DMS153 treated with DMSO at 0.1 percent for 48 hours (cell line): ENCODE data around the gene HES7.

Experiments used
- DNase-seq: peaks from one replicate; lab custom pipeline; 2025; ENCODE audit not compliant: unreplicated experiment; lab: John Stamatoyannopoulos, UW

HES7 gene

GRCh38 chr17:8143581-8144400 is 19.9 kb upstream of the HES7 start:
- no peak for DNase-seq

GRCh38 chr17:8142887-8143580 is 19.1 kb upstream of the HES7 start:
- DNase-seq = no peak

GRCh38 chr17:8142158-8142886 is 18.4 kb upstream of the HES7 start:
- DNase-seq = no peak

GRCh38 chr17:8141741-8142140 is 17.8 kb upstream of the HES7 start:
- DNase-seq = no peak

- no peak for DNase-seq
These were observed 17.1 kb upstream of the HES7 start for GRCh38 chr17:8141045-8141444.

GRCh38 chr17:8140065-8141029 is 16.4 kb upstream of the HES7 start:
- no peak for DNase-seq

- peak; percentile 46 for DNase-seq
These were observed 14.9 kb upstream of the HES7 start for GRCh38 chr17:8138672-8139371.

- DNase-seq = no peak
These were observed 14.4 kb upstream of the HES7 start for GRCh38 chr17:8138374-8138671.

GRCh38 chr17:8137645-8138373 is 13.9 kb upstream of the HES7 start:
- DNase-seq = no peak

GRCh38 chr17:8133941-8134340 is 10.0 kb upstream of the HES7 start:
- no peak for DNase-seq

GRCh38 chr17:8133399-8133798 is 9.5 kb upstream of the HES7 start:
- DNase-seq = no peak

GRCh38 chr17:8131844-8132441 is 8.0 kb upstream of the HES7 start:
- no peak for DNase-seq

GRCh38 chr17:8128125-8128784 is 4.3 kb upstream of the HES7 start:
- DNase-seq = no peak

GRCh38 chr17:8126491-8127066 is 2.7 kb upstream of the HES7 start:
- DNase-seq = no peak

GRCh38 chr17:8125947-8126490 is 2.1 kb upstream of the HES7 start:
- no peak for DNase-seq

- no peak for DNase-seq
These were observed 1.4 kb upstream of the HES7 start for GRCh38 chr17:8125154-8125946.
